GM23338 (cell line): Measurements from ENCODE around the gene TMEM175. TPM values are rescaled to one million over a fixed set of nuclear protein-coding genes. Genes with fewer than 3 reads are reported as not detected.

Experiments
- ATAC-seq: fragments of 200-7000 bp; cut with Tn5 transposase; 3 replicates; pipeline ENCODE4 v1.9.1; 2020
- DNase-seq: peaks from one replicate; pipeline ENCODE4 v3.0.0-alpha.2; 2015; ENCODE audit warnings: low spot score
- H2AFZ ChIP-seq: fragments of 200-600 bp; sonication (generic); 2 replicates; pipeline ENCODE4 v1.8.0; 2016; ENCODE audit warnings: antibody characterized with exemption, mild to moderate bottlenecking, moderate library complexity
- H3F3A ChIP-seq: fragments of 200-600 bp; sonication (generic); replicated peaks from 2 replicates; pipeline ENCODE4 v1.8.0; 2017; ENCODE audit warnings: antibody characterized with exemption, mixed run types, low read depth
- H3K27ac ChIP-seq: fragments of 200-600 bp; sonication (generic); 2 replicates; pipeline ENCODE4 v1.6.1; 2016; ENCODE audit warnings: low read depth
- H3K27me3 ChIP-seq: fragments of 200-600 bp; sonication (generic); 2 replicates; pipeline ENCODE4 v1.8.0; 2016; ENCODE audit warnings: mild to moderate bottlenecking, mixed run types, moderate library complexity; ENCODE audit not compliant: insufficient read depth
- H3K36me3 ChIP-seq: fragments of 200-600 bp; sonication (generic); 2 replicates; pipeline ENCODE4 v1.8.0; 2016; ENCODE audit warnings: mild to moderate bottlenecking; ENCODE audit not compliant: insufficient read depth
- H3K4me1 ChIP-seq: fragments of 200-600 bp; sonication (generic); 2 replicates; pipeline ENCODE4 v1.8.0; 2016; ENCODE audit warnings: mild to moderate bottlenecking, moderate library complexity; ENCODE audit not compliant: insufficient read depth
- H3K4me2 ChIP-seq: fragments of 200-600 bp; sonication (generic); 2 replicates; pipeline ENCODE4 v1.7.1; 2017; ENCODE audit warnings: mixed run types
- H3K4me3 ChIP-seq: fragments of 200-600 bp; sonication (generic); 2 replicates; pipeline ENCODE4 v1.6.1; 2016; ENCODE audit warnings: mixed run types
- H3K79me2 ChIP-seq: fragments of 200-600 bp; sonication (generic); replicated peaks from 2 replicates; pipeline ENCODE4 v1.8.0; 2017; ENCODE audit warnings: mild to moderate bottlenecking; ENCODE audit not compliant: insufficient read depth
- H3K9me2 ChIP-seq: fragments of 200-600 bp; sonication (generic); 2 replicates; pipeline ENCODE4 v1.8.0; 2017; ENCODE audit not compliant: insufficient read depth
- H4K20me1 ChIP-seq: fragments of 200-600 bp; sonication (generic); replicated peaks from 2 replicates; pipeline ENCODE4 v1.8.0; 2017; ENCODE audit warnings: mild to moderate bottlenecking; ENCODE audit not compliant: insufficient read depth
- H3K27ac Mint-ChIP-seq: 2 replicates; pipeline ENCODE4 v1.8.0; 2020; ENCODE audit warnings: inconsistent platforms, mild to moderate bottlenecking, moderate library complexity, mixed read lengths
- H3K27me3 Mint-ChIP-seq: 3 replicates; pipeline ENCODE4 v1.8.0; 2022; ENCODE audit warnings: low read depth, mild to moderate bottlenecking, moderate library complexity, mixed read lengths, inconsistent platforms; ENCODE audit not compliant: insufficient read depth, poor library complexity
- H3K36me3 Mint-ChIP-seq: 3 replicates; pipeline ENCODE4 v1.8.0; 2021; ENCODE audit warnings: low read depth, mild to moderate bottlenecking, inconsistent platforms, moderate library complexity, mixed read lengths
- H3K4me1 Mint-ChIP-seq: 3 replicates; pipeline ENCODE4 v1.8.0; 2020; ENCODE audit warnings: mild to moderate bottlenecking, inconsistent platforms, mixed read lengths
- H3K4me3 Mint-ChIP-seq: 3 replicates; pipeline ENCODE4 v1.8.0; 2021; ENCODE audit warnings: moderate library complexity, mild to moderate bottlenecking, inconsistent platforms, mixed read lengths
- H3K9me3 Mint-ChIP-seq: 3 replicates; pipeline ENCODE4 v1.8.0; 2020; ENCODE audit warnings: moderate library complexity, mild to moderate bottlenecking, inconsistent platforms, mixed read lengths
- CREB1 ChIP-seq: fragments of 250-450 bp; sonication (Bioruptor Pico); IDR thresholded peaks from 2 replicates; pipeline ENCODE4 v1.5.0; 2020; ENCODE audit warnings: low read depth, mild to moderate bottlenecking, moderate library complexity
- CTCF ChIP-seq, 2 experiments: fragments of 200-600 bp in 1 of 2; sonication (generic) in 1 of 2; conservative IDR thresholded peaks; 2 replicates each; pipeline versions ENCODE4 v1.5.1 to v1.6.1; 2016 to 2017; ENCODE audit warnings: antibody characterized with exemption in 2 of 2, low read depth in 2 of 2, mild to moderate bottlenecking in 2 of 2, moderate library complexity in 1 of 2
- ETS1 ChIP-seq: IDR thresholded peaks from 2 replicates; pipeline ENCODE4 v1.6.1; 2016; ENCODE audit warnings: antibody characterized with exemption
- EZH2 ChIP-seq: fragments of 200-600 bp; sonication (generic); IDR thresholded peaks from one replicate; pipeline ENCODE4 v1.8.0; 2017; ENCODE audit warnings: antibody characterized with exemption, mild to moderate bottlenecking, low read depth; ENCODE audit not compliant: unreplicated experiment
- EZH2phosphoT487 ChIP-seq: fragments of 200-600 bp; sonication (generic); IDR thresholded peaks from one replicate; pipeline ENCODE4 v1.8.1; 2018; ENCODE audit warnings: antibody characterized with exemption; ENCODE audit not compliant: unreplicated experiment
- JUNB ChIP-seq: IDR thresholded peaks from one replicate; pipeline ENCODE4 v1.6.1; 2016; ENCODE audit warnings: antibody characterized with exemption; ENCODE audit not compliant: unreplicated experiment
- NANOG ChIP-seq: IDR thresholded peaks from 2 replicates; pipeline ENCODE4 v1.6.1; 2016; ENCODE audit warnings: antibody characterized with exemption, borderline replicate concordance
- POLR2AphosphoS5 ChIP-seq: IDR thresholded peaks from 2 replicates; pipeline ENCODE4 v1.6.1; 2016; ENCODE audit warnings: antibody characterized with exemption, low read depth
- REST ChIP-seq: IDR thresholded peaks from one replicate; pipeline ENCODE4 v1.6.1; 2018; ENCODE audit warnings: antibody characterized with exemption; ENCODE audit not compliant: unreplicated experiment
- ZNF331 ChIP-seq: fragments of 250-450 bp; sonication (Bioruptor Pico); IDR thresholded peaks from 2 replicates; pipeline ENCODE4 v1.5.0; 2020; ENCODE audit warnings: low read depth, mild to moderate bottlenecking, moderate library complexity
- ZNF462 ChIP-seq: fragments of 250-450 bp; sonication (Bioruptor Pico); IDR thresholded peaks from 2 replicates; pipeline ENCODE4 v1.5.0; 2020; ENCODE audit warnings: mild to moderate bottlenecking, moderate library complexity
- polyA plus RNA-seq: library from polyadenylated mRNA; unstranded; fragments of >200 nt; fragmentation: Nextera tagmentation; extraction: Ambion mirVana; gene quantifications from 2 replicates; pipeline ENCODE4 v1.2.1, GENCODE V29; 2016
- total RNA-seq: library from RNA; depleted of rRNA; stranded (reverse); fragments of >200 nt; shearing (Covaris generic); gene quantifications from 2 replicates; pipeline ENCODE4 v1.2.3, GENCODE V29; 2014

Gene TMEM175
- total and polyA plus RNA-seq, 2 experiments from 2014 or later = 8.0 to 11.4 TPM

GRCh38 chr4:999882-1000425 lies 67.7 kb downstream of the TMEM175 start (continued):
- no peak for TF ChIP-seq CREB1 (CRISPR knock-in tag)
- TF ChIP-seq EZH2phosphoT487 = no peak
- TF ChIP-seq NANOG = no peak
- no peak for TF ChIP-seq REST
- no peak for TF ChIP-seq CTCF (conservative IDR thresholded peaks at IDR 0.05; ENCODE audit: low read depth in 2 of 2)
- no peak for TF ChIP-seq EZH2

- TF ChIP-seq JUNB (no peak), CREB1 (CRISPR knock-in tag) (no peak), EZH2phosphoT487 (no peak), ZNF331 (no peak), ETS1 (no peak), POLR2AphosphoS5 (no peak), ZNF462 (CRISPR knock-in tag) (no peak)
- no peaks in the 10 kb centered on the region for H3K9me2 ChIP-seq
- Mint-ChIP-seq H3K36me3 (no peaks in the 10 kb centered on the region), H3K27ac (no peak overlapping the region), H3K4me3 (no peak overlapping the region), H3K27me3 (peaks cover 73% of the 10 kb centered on the region), H3K4me1 (peaks cover 4% of the 10 kb centered on the region; the same call in 2 of the 3 replicates), H3K9me3 (peaks cover 2% of the 10 kb centered on the region; the same call in 2 of the 3 replicates)
- no peaks in the 10 kb centered on the region; the same call in 1 of the 2 replicates for H3K4me1 ChIP-seq
- DNase-seq (no peak), ATAC-seq (no peak)
- no peak overlapping the region for H2AFZ ChIP-seq
- no peaks in the 10 kb centered on the region for H3F3A ChIP-seq
- H3K27ac ChIP-seq = no peak overlapping the region
- no peaks in the 10 kb centered on the region for H3K79me2 ChIP-seq
- no peaks in the 10 kb centered on the region for H3K36me3 ChIP-seq
- peaks cover 96% of the 10 kb centered on the region for H3K27me3 ChIP-seq
- no peak overlapping the region for H3K4me2 ChIP-seq
- no peaks in the 10 kb centered on the region; the same call in 1 of the 2 replicates for H4K20me1 ChIP-seq
- no peak overlapping the region for H3K4me3 ChIP-seq
These were observed 68.5 kb downstream of the TMEM175 start for GRCh38 chr4:1000686-1001260.
